Pancreas (tissue), 10 donors: ENCODE data around the gene ANK2. TPM values are rescaled to one million over a fixed set of nuclear protein-coding genes. Genes with fewer than 3 reads are reported as not detected.

ENCODE experiments used
- ATAC-seq, 4 donors: fragments of 200-7000 bp; cut with Tn5 transposase; one replicate each; pipeline versions ENCODE4 v1.8.0 to v1.9.1; 2020; ENCODE audit warnings: mild to moderate bottlenecking in 4 of 4, moderate library complexity in 4 of 4
- DNase-seq, 6 donors: peaks; one replicate each; pipeline ENCODE4 v3.0.0-alpha.2; 2020
- FAIRE-seq: peaks from 2 replicates; lab custom pipeline; 2012; peaks lifted over from hg19 to GRCh38; lab: Jason Lieb, UNC
- H3K27ac ChIP-seq, 4 donors: fragments of 200-600 bp; sonication (generic); 1 replicate in 3 of 4; 2 replicates in 1 of 4; pipeline versions ENCODE4 v1.5.0 to v1.8.0; 2020
- H3K27me3 ChIP-seq, 4 donors: fragments of 200-600 bp; one replicate each; pipeline ENCODE4 v1.8.0; 2021
- H3K36me3 ChIP-seq, 3 donors: fragments of 200-600 bp; sonication (generic) in 1 of 3; one replicate each; pipeline versions ENCODE4 v1.5.0 to v1.8.0; 2020 to 2021
- H3K4me1 ChIP-seq, 3 donors: fragments of 200-600 bp; one replicate each; pipeline ENCODE4 v1.8.0; 2021
- H3K4me3 ChIP-seq, 4 donors: fragments of 200-600 bp; sonication (generic) in 2 of 4; one replicate each; pipeline versions ENCODE4 v1.5.0 to v1.8.0; 2020 to 2021
- H3K9me3 ChIP-seq, 4 donors: fragments of 200-600 bp; one replicate each; pipeline ENCODE4 v1.8.0; 2021
- WGBS, 2 donors: extraction: QIAGEN DNeasy Blood & Tissue Kit; methylation state at CpG; one replicate each; pipeline ENCODE4 v1.1.7; 2013; 5-methylcytosine and 5-hydroxymethylcytosine counted together
- intact Hi-C, 3 donors: fragments of 100-400 bp; cut with DNase I; formaldehyde crosslinking; loops; one replicate each; pipeline versions ENCODE4 v1.11.1 to v1.14.2; 2022
- polyA plus RNA-seq, 2 donors: library from polyadenylated mRNA; stranded (reverse); fragments of 200-250 nt; gene quantifications; one replicate each; pipeline ENCODE4 v1.2.3, GENCODE V29; 2013
- total RNA-seq, 6 donors: library from RNA; stranded (reverse); fragmentation: NEBNext Ultra II Directional in 4 of 6; extraction: Animal tissue kit (Norgen Biotek cat#: 25700) in 4 of 6; gene quantifications; one replicate each; pipeline versions ENCODE4 v1.2.1 to v1.2.4, GENCODE V29; 2021 to 2023
- TF ChIP-seq, protein P1 (sequence below), 4 donors: fragments of 200-600 bp; sonication (generic) in 3 of 4; IDR thresholded peaks; one replicate each; pipeline versions ENCODE4 v1.5.0 to v1.8.0; 2021; ENCODE audit warnings: antibody characterized with exemption in 4 of 4
- donor health status: healthy with polysubstance abuse.
- donor health status: DM: no; HTN: no; CAD: no; lungs with moderate emphysema.
- donor health status: DM: no; HTN: no; CAD: no.
- donor health status: control.
- donor health status: control.
- donor health status: Bipolar disorder and iron deficiency.
- donor health status: DM: yes; HTN: yes; CAD: no.
- donor health status: DM: no; HTN: no; CAD: no.
- donor health status: DM: no; HTN: no; CAD: no.
- donor health status: DM: yes; HTN: yes; CAD: no.

ANK2 gene
- total and polyA plus RNA-seq, 8 donors = 1.0 to 4.2 (median 2.7) TPM

- Histone ChIP-seq H3K4me1 (no peaks in the 10 kb centered on the region), H3K27ac (no peak overlapping the region), H3K4me3 (no peak overlapping the region), H3K27me3 (no peaks in the 10 kb centered on the region), H3K36me3 (no peaks in the 10 kb centered on the region), H3K9me3 (no peaks in the 10 kb centered on the region)
- DNase-seq (no peak), ATAC-seq (peak; percentile 53 to 81 (median 76)), FAIRE-seq (no peak)
- intact Hi-C loops = no loop called here
- 48 to 52% methylated on average over 2 of the region's 2 CpGs for WGBS, 2 donors
- TF ChIP-seq, protein P1, sequence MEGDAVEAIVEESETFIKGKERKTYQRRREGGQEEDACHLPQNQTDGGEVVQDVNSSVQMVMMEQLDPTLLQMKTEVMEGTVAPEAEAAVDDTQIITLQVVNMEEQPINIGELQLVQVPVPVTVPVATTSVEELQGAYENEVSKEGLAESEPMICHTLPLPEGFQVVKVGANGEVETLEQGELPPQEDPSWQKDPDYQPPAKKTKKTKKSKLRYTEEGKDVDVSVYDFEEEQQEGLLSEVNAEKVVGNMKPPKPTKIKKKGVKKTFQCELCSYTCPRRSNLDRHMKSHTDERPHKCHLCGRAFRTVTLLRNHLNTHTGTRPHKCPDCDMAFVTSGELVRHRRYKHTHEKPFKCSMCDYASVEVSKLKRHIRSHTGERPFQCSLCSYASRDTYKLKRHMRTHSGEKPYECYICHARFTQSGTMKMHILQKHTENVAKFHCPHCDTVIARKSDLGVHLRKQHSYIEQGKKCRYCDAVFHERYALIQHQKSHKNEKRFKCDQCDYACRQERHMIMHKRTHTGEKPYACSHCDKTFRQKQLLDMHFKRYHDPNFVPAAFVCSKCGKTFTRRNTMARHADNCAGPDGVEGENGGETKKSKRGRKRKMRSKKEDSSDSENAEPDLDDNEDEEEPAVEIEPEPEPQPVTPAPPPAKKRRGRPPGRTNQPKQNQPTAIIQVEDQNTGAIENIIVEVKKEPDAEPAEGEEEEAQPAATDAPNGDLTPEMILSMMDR (IDR thresholded peaks at IDR 0.05) = no peak
Observed at GRCh38 chr4:113153529-113154101, 104.2 kb downstream of the ANK2 start.

DNA sequence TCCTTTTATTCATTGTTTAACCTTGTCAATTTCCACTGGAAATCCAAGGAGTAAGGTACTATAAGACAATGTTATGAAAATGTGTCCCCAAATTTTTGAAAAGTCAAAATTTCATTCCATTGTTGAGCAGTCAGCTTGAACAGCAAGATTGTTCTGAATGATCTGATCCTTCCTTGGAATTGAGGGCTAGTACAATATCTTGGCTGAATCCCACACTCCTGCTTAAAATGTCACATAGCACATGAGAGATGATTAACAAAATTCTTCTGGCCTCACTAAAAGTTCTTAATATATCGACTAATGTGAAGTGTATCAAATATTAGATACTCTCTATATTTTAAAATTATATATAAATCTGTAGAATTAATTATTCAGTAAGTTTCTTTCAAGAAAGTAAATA lies 104.8 kb downstream of the ANK2 start:
- DNase-seq = no peak
- no peak for ATAC-seq
- Histone ChIP-seq H3K36me3 (no peaks in the 10 kb centered on the region), H3K4me3 (no peak overlapping the region), H3K9me3 (no peaks in the 10 kb centered on the region), H3K27ac (no peak overlapping the region), H3K4me1 (no peaks in the 10 kb centered on the region), H3K27me3 (no peaks in the 10 kb centered on the region)
- intact Hi-C loops = no loop called here
- TF ChIP-seq, protein P1 (IDR thresholded peaks at IDR 0.05) = no peak
- FAIRE-seq = no peak
- 59 to 79% methylated on average over 1 of the region's 1 CpG for WGBS, 2 donors

DNA sequence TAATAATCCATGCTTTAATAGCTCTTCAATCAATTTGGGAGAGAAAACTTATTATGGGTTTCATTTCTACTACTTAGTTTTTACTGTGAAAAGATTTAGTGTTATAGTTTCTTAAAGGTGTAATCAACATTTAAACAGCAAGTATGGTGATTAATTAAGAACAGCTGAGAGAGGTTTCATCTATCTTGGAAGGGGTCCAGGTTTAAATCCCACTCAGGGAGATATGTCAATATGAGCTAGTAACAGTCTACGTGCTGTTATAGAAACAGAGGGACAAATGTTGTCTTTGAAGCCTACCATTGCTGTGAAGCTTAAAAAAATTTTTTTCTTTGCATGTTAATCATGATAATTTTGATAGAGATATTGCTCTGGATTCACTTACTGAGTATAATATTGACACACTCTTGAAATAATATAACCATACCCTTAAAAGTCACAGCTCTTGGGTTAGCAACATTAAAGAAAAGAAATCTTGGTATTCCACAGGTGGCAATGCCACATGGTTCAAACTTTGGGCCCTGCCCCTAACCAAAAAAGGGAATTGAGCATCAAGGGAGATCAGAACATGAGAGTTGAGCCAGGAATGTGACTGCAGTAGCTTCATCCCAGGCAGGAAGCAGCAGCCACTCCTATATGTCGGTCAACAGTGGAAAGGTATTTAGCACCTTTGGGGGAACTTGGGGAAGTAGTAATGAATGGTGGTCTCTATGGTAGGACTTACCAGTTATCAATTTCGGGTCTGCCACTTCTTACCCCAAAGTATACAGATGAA lies 107.8 kb downstream of the ANK2 start:
- ATAC-seq (no peak), DNase-seq (no peak), FAIRE-seq (no peak)
- no peaks in the 10 kb centered on the region for H3K27me3 ChIP-seq
- 30 to 46% methylated on average over 3 of the region's 3 CpGs for WGBS, 2 donors
- TF ChIP-seq, protein P1 (IDR thresholded peaks at IDR 0.05) = no peak
- intact Hi-C loops = no loop called here
- H3K4me1 ChIP-seq = no peaks in the 10 kb centered on the region
- no peaks in the 10 kb centered on the region for H3K9me3 ChIP-seq
- no peaks in the 10 kb centered on the region for H3K36me3 ChIP-seq
- H3K4me3 ChIP-seq = no peak overlapping the region
- no peak overlapping the region for H3K27ac ChIP-seq

- H3K36me3 ChIP-seq = no peaks in the 10 kb centered on the region
- H3K4me1 ChIP-seq = no peaks in the 10 kb centered on the region
- no peak overlapping the region for H3K27ac ChIP-seq
- TF ChIP-seq, protein P1 (IDR thresholded peaks at IDR 0.05) = no peak
- no peak overlapping the region for H3K4me3 ChIP-seq
- ATAC-seq (no peak), FAIRE-seq (no peak), DNase-seq (no peak)
- WGBS, 2 donors = 77 to 86% methylated on average over 3 of the region's 3 CpGs
- no peaks in the 10 kb centered on the region for H3K27me3 ChIP-seq
- H3K9me3 ChIP-seq = no peaks in the 10 kb centered on the region
- intact Hi-C loops = no loop called here
Observed at GRCh38 chr4:113159942-113160545, 110.6 kb downstream of the ANK2 start.
